ENCODE results near the gene DCST2.

DCST2 gene

DNA sequence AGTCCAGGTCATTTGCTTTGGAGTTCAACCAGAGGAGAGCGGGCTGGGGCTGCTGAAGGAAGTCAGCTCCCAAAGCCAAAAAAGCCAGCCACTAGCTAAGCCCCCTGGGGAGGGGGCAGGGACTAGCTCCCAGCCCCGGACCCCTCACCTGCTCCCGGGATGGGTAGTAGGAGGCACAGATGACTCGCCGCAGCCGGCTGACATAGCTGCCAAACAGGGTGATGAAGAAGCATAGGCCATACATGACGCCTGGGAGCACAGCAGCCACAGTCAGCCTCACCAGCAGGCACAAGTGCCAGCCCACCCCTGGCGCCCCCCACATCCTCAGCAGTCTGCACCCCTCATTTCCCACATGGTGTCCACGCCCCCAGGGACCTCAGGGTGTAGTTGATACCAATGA lies 7.4 kb downstream of the DCST2 start:
- no peak for DNase-seq (ENCODE audit: low spot score)

DNA sequence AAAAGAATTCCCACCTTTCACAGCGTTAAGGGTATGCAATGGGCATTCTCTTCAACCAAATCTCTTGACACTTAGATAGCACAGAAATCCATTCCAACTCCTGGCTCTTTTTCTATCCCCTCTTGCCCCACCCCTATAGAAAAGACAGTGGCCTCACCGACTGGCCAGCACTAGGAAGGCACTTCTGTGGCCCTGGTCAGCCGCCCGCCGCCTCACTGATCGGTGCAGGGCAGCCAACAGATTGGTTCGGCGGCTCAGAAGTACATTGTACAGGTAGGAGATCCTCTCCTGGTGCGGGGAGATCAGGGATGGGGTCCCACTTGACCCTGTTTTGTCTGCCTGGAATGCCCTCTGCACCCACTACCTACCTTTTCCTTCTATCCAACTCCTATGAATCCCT lies 9.3 kb downstream of the DCST2 start:
- no peak for DNase-seq (ENCODE audit: low spot score)

DNA sequence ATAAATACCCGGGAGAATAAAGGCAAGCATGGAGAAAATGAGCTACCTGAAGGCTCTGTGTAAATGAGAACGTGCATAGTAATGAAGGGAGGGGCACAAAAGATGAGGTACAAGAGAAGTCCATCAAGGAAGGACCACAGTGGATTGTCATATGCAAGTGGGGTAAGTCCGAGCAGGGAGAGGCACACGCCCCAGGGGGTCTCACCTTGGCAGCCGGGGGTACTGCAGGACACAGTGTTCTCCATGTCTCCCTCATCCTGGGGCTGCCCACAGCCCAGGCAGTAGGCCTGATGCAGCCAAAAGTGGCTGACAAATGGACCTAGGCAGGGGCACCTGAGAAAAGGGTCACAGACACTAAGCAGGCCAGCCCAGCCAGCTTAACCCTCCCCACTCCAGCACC lies 10.0 kb downstream of the DCST2 start:
- DNase-seq (ENCODE audit: low spot score): no peak

DNA sequence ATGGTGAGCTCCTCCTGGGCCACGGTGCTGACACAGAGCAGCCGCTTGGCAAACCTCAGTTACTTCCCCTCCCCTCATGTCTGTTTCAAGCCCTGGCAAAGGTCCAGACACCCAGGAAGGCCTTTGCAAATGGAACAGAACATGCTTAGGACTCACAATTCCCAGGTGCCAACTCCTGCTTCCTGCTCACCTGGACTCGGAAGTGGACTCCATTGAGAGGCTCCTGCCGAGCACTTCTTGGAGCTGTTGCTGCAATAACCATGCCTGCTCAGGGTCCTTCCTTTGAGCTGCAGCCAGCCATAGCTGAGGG lies 10.7 kb downstream of the DCST2 start:
- DNase-seq (ENCODE audit: low spot score): no peak

DNA sequence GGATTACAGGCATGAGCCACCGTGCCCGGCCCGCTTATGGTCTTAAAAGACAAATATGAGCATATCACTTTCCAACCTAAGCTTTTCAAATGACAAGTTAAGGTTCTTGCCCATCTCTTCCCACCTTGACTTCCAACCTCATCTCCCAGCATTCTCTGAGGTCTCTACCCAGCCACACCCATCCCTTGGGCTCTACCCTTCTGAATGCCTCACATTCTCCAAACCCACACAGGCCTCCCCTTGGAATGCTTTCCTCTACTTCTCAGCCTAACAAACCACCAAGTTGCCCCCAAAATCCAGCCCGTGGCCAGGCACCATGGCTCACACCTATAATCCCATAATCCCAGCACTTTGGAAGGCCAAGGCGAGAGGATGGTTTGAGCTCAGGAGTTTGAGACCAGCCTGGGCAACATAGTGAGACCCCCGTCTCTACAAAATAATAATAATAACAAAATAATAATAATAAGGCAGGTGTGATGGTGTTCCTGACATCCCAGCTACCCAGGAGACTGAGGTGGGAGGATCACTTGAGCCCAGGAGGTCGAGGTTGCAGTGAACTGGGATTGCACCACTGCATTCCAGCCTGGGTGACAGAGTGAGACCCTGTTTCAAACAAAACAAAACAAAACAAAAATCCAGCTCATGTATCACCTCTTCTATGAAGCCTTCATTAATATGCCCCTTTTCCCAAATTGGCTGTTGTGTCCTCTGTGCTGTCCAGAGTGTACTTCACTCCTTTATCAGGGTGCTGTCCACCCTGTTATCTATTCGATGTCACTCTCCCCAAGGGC lies 11.2 kb downstream of the DCST2 start:
- no peak for DNase-seq (ENCODE audit: low spot score)

DNA sequence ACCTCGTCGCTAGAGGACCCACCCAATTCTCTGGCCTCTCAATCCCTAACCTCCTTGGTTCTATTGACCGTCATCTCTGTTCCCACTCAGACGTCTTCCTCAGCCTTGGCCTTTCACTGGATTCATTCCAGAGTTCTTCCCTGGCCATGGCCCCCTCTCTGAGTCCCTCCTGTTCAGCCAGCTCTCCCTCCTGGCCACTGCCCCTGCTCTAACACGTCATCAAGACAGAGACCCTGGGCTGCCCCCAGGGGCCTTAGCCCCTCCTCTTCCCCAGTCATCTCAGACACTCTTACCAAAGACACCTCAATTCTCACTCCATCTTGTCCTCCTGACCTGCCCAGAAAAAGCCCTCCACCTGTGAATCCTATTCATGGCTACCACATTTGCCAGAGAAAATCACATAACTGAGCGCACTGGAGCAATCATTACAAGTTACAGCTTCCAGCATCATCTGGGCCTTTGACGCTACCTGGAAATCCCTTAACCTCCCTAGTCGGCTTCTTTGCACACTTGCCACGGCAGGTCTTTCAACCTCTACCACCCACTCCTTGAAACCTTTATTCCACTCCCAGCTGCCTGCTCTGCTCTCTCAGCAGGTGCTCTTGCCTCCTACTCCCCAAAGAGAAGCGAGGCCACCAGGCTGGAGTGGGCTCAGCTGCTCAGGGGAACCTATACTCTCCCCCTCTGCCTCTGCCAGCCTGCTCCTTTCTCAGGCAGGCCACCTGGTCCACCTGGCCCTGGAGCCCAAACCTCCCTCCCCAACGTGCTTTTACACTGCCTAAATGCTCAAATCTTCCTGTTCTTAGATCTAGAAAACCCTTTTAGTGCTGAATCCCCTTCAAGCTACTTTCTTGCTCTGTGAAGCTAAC lies 14.0 kb downstream of the DCST2 start:
- DNase-seq (ENCODE audit: low spot score): no peak

DNA sequence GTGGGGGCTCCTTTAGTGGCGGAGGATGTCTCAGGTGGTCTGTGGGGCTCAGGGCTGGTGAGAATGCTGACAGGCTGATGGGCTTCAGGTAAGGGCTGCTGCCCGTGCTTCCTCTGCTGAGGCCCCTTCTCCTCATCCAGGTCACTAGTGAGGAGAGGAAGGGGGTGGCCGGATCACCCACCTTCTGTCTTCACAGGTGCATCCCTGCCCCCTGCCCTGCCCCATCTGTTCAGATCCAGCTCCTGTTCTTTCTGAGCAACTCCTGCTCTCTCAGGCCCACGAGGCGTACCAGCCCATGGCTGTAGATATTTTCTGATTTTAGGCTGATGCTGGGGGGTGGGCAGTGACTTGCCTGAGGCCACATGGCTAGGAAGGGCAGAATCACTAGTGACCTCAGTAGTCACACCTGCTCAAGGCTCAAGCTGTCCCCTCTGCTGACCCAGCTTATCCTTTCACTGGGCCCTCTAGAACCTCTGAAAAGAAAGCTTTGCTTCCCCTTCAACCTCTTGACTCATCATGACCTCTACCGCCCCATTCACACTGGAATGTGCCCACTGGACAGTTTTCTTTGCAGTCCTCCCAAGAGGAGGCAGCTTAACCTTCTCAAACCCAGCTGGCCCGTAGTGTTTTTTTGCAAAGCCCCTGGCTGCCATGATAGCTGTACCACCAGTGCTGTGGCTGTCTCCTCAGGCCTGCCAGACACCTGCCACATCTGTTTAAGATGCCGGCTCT lies 14.8 kb downstream of the DCST2 start:
- no peak for DNase-seq (ENCODE audit: low spot score)

DNA sequence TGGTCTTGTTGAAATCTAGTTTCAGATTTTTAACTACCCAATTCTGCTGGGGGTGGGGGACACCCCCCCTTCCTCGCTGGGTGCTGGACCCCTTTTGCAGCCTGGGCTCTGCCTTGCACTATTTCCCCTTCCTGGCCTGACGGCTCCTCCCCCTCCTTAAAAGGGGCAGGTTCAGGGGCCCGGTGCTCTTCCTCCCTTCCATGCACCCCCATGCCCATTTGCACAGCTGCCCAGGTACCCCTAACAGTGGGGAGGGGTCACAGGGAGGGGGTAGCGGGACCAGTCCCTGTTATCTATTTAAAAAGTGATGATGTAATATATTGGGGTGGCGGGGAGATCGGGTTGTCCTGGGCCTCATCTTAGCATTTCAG lies 15.7 kb downstream of the DCST2 start:
- DNase-seq (ENCODE audit: low spot score): no peak

DNA sequence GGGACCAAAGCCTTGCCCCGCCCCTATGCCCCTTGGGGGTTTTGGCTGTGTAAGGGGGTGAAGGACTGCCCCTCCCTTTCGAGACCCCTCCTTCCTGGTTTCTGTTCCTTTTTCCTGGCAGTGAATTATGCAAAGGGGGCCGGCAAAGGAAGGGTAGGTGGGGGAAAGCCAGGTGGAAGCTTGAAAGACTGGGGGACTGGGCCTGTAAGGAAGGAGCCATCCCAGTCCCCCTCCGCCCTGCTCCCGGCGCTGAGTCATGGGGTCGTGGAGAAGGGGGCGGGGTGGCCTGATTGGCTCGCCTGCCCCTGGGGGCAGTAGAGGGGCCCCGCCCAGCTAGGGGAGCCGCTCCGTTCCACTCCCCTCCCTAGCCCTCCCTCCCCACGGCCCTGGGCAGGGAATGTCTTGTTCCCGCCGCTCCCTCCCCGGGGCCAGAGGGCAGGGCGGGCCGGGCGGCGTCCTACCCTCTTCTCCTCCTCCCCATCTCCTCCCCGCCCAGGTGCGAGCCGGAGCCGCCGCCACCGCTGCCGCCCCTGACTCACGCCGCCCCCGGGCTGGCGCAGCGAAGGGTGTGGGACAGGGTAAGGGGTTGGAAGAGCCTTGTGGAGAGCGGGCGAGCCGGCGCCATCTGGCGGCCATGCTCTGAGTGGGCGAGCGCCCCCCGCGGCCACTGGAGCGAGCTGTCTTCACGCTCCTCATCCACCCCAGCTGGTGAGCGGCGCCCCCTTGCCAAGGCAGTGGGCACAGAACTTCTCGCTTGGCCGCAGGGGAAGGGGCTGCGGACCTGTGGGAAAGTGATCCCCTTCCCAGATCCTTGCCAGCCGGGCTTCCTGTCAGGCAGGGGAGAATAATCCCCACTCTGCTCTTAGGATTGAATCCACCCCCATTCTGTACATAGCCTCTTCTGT lies 16.3 kb downstream of the DCST2 start:
- DNase-seq (ENCODE audit: low spot score): peak; percentile 83

DNA sequence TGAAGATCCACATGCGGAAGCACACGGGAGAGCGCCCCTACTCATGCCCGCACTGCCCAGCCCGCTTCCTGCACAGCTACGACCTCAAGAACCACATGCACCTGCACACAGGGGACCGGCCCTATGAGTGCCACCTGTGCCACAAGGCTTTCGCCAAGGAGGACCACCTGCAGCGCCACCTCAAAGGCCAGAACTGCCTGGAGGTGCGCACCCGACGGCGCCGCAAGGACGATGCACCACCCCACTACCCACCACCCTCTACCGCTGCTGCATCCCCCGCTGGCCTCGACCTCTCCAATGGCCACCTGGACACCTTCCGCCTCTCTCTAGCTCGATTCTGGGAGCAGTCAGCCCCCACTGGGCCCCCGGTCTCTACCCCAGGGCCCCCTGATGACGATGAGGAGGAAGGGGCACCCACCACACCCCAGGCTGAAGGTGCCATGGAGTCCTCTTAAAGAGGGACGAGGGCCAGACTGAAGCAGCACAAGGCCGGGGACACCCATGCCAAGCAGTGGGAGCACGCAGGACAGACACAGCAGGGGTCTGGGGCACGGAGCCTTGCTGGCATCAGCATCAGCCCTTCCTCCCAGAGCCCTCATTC lies 17.2 kb downstream of the DCST2 start:
- no peak for DNase-seq (ENCODE audit: low spot score)

DNA sequence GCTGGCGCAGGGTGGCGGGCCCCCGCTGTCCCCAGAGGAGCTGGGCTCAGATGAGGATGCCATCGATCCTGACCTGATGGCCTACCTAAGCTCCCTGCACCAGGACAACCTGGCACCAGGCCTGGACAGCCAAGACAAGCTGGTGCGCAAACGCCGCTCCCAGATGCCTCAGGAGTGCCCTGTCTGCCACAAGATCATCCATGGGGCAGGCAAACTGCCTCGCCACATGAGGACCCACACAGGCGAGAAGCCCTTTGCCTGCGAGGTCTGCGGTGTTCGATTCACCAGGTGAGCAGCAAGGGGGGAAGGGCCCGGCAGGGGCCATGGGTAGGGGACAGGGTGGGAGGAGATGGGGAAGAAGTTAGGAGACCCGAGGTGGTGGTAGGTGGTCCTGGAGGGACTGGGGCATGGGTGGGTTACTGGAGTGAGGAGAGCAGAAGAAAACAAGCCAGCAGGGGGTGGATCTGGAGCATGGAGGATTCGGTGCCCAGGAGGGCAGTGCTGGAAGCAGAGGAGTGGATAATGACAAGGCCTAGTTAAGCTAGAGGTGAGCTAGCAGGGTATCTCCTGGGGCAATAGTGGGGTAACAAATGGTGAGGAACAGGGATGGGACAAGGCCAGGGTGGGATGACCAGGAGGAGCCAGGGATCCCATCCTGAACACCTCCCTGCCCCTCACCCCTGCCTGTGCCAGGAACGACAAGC lies 17.9 kb downstream of the DCST2 start:
- no peak for DNase-seq (ENCODE audit: low spot score)

DNA sequence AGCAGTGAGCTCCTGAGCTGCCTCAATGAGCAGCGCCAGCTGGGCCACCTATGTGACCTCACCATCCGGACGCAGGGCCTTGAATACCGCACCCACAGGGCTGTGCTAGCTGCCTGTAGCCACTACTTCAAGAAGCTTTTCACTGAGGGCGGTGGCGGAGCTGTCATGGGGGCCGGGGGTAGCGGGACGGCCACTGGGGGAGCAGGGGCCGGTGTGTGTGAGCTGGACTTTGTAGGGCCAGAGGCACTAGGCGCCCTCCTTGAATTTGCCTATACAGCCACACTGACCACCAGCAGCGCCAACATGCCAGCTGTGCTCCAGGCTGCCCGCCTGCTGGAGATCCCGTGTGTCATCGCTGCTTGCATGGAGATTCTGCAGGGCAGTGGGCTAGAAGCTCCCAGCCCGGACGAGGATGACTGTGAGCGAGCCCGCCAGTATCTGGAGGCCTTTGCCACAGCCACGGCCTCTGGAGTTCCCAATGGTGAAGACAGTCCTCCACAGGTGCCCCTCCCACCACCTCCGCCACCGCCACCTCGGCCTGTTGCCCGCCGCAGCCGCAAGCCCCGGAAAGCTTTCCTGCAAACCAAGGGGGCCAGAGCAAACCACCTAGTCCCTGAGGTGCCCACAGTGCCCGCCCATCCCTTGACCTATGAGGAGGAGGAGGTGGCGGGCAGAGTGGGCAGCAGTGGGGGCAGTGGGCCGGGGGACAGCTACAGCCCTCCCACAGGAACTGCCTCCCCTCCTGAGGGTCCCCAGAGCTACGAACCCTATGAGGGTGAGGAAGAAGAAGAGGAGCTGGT lies 18.7 kb downstream of the DCST2 start:
- no peak for DNase-seq (ENCODE audit: low spot score)

DNA sequence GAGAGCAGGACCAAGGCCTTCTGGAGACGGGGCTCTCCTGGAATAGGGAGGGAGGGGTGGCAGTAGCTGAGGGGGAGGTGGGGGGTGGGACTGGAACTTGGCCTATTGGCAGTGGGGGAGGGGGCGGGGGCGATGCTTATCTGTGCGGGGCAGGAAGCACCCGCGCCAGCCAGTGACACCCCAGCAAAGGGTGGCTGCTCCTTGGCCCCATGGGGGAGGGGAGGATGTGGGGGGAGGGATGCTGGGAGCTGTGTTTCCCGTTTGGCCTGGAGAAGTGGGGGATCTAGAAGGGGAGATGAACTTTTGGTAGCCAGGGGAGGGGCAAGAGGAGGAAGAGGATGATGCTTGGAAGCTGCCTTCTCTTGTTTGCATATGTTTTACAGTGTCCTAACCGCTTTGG lies 19.9 kb downstream of the DCST2 start:
- no peak for DNase-seq (ENCODE audit: low spot score)

DNA sequence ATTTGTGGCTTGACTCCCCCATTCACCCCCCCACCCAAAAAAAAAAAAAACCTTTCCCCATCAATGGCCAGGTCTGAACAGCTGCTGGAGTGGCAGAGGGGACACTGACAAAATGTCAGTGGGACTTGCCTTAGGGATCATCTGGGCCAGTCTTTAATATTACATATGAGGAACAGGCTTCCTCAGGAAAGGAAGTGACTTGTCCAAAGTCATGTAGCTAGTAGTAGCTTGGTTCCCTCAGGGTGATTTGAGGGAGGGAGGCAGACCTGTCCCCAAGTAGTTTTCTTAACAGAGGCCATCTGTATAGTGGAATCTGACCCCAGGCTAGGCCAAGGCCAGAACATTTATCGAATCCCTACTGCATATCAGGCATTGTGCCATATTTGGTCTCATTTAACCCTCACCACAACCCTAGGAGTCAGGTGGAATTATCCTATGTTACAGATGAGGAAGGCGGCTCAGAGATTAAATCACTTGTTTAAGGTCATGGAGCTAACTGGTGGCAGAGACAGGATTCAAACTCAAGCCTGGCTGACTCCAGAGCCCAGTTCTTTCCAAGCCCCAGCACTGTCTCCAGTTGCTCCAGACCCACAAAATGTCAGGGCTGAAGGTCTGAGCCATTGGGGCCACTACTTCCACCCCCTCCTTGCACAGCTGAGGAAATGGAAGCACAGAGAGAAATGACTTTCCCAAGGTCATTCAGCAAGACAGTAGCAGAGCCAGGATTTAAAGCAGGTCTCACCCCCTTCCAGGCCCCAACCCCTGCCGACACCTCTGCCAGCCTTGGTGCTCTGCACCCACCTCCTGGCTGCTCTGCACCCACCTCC lies 20.6 kb downstream of the DCST2 start:
- no peak for DNase-seq (ENCODE audit: low spot score)

DNA sequence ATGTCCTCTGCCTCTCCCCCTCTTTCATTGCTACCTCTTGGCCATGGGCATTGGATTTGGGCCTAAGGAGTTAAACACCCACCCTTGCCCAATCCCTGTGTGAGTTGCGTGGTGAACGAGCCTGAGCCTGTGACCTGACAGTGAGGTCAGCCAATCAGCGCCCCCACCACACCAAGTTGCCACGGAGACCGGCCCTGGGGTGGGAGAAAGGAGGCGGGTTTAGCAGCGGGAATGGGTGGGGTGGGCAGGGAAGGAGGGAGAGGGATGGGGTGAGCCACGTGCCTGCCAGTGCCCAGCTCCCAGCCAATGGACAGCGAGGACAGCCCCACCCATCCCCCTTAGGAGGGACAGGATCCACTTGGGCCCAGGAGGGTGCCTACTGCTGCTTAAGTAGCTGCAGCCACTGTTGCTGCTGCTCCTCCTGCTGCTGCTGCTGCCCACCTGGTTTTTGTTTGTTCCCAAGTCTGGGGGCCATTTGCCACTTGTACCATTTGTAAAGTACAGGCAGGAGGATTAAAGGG lies 21.5 kb downstream of the DCST2 start:
- DNase-seq (ENCODE audit: low spot score): peak; percentile 81

DNA sequence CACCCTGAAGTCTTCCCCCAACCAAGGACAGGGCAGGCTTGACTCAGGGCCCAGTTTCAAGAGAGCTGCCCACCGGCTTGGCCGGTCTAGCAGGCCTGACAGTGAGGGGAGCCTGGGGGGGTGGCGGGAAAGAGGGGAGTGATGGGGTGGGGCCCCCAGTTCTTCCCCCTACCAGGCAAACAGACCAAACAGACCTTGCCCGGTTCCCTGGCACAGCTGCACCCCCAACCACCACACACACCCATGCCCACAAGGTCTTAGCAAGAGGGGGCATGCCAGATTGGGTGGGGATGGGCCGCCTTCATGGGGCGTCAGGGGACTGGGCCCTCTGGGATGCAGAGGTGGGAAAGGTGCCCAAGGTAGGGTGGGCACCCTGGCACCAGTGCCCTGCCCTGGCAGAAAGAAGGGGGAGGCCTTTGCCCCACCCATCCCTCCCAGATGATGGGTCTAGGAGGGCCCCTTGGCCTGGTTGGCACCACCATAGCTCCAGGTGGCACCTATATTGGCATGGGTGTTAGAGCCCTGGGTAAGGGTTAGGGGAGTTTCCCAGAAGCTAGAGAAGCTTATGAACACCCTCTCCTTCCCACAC lies 22.1 kb downstream of the DCST2 start:
- no peak for DNase-seq (ENCODE audit: low spot score)

DNA sequence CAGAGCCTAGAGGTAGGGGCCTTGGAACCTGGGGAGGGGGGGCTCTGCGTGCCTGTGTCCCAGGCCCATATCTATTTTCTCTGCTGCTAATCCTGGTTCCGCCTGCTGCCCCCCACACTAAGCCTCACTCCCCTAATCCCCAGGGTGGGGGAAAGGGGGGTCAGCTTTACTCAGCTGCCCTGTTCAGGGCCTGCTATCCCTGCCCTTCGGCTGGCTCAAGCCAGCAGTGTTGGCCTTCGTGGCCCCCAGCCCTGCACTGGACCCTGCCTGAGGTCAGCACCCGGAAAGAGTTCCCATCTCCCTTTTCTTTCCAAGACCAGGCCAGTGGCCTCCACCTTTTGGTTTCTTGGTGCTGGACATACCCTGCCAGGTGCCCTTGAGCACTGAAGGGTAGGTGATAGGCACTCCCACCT lies 22.6 kb downstream of the DCST2 start:
- no peak for DNase-seq (ENCODE audit: low spot score)

DNA sequence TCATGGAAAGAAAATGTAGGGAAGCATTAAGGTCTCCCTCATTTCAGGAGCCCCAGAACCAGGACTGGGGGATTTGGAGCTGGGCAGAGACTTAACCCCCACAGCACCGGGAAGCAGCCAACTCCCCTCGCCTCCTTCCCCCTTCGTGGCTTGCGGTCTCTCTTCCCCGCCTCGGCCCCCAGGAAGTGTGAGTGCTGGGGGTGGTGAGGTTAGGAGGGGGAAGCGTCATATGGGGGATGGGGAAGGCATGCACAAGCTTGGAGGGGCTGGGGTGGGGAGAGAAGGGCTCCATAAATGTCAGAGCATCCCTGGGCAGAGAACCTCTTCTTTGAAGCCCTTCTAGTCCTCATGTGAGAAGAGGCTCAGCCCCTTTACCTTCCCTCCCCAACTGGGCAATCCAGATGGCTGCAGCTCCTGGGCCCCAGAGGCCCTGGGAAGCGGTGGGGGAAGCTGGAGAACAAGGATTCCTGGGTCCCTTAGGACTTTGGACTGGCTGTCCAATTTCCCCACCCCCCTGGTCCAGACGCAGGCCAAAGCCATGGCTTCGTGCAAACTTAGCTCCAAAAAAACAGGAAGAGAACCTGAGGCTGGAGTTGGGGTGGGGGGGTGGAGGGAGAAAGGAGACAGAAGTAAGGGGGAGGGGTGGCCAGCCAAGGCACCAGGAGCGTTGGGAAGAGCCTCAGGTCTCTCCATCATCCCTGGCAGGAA lies 23.2 kb downstream of the DCST2 start:
- DNase-seq (ENCODE audit: low spot score): no peak
